ENCODE measurements around the gene TMED6.

GRCh38 chr16:69315486-69316311 is 35.9 kb downstream of the TMED6 start:
- no peak for TF ChIP-seq CTCF (IDR thresholded peaks at IDR 0.05)
- no peak for TF ChIP-seq POLR2A (IDR thresholded peaks at IDR 0.05)

Measured in stomach (tissue), 4 donors.